A673 (cell line): ENCODE measurements around the gene NDRG3. TPM values are rescaled to one million over a fixed set of nuclear protein-coding genes. Genes with fewer than 3 reads are reported as not detected.
"Not testable (repeated sequence)": the region's sequence is repeated elsewhere in the genome, so short reads cannot be mapped to it uniquely, and the experiment has no call there.

Source experiments
- BruUV-seq: library from RNA; stranded (reverse); fragments of 400-500 nt; replicated peaks from 2 replicates; lab custom pipeline; 2021; lab: Mats Ljungman, UMichigan
- CTCF ChIA-PET: fragments of 300-600 bp; sonication (Branson Sonifier 250); formaldehyde crosslinking; loops from one replicate; lab custom pipeline; 2022; ENCODE audit warnings: antibody characterized with exemption; lab: Charles Lee
- POLR2A ChIA-PET: fragments of 300-600 bp; sonication (Branson Sonifier 250); formaldehyde crosslinking; loops from one replicate; lab custom pipeline; 2022; ENCODE audit warnings: antibody characterized with exemption; ENCODE audit not compliant: low non-redundant PET; lab: Charles Lee
- DNase-seq: peaks from one replicate; pipeline ENCODE4 v3.0.0-alpha.2; 2015; ENCODE audit warnings: low spot score
- H3K27ac ChIP-seq: fragments of 200-600 bp; sonication (generic); 2 replicates; pipeline ENCODE4 v1.5.1; 2016; ENCODE audit warnings: mixed run types, low read depth, mild to moderate bottlenecking, mixed read lengths, antibody characterized with exemption, low read length; ENCODE audit not compliant: poor library complexity, severe bottlenecking
- H3K27me3 ChIP-seq: fragments of 200-600 bp; sonication (generic); replicated peaks from 2 replicates; pipeline ENCODE4 v1.6.1; 2017; ENCODE audit warnings: mixed run types, low read depth, mild to moderate bottlenecking, mixed read lengths, antibody characterized with exemption, low read length; ENCODE audit not compliant: insufficient read depth, poor library complexity
- H3K36me3 ChIP-seq: fragments of 200-600 bp; sonication (generic); 2 replicates; pipeline ENCODE4 v1.6.1; 2016; ENCODE audit warnings: mixed run types, mild to moderate bottlenecking, mixed read lengths, antibody characterized with exemption, low read length; ENCODE audit not compliant: insufficient read depth, poor library complexity, severe bottlenecking
- H3K4me1 ChIP-seq: fragments of 200-600 bp; sonication (generic); 2 replicates; pipeline ENCODE4 v1.6.1; 2017; ENCODE audit warnings: mixed run types, mild to moderate bottlenecking, mixed read lengths, antibody characterized with exemption, low read length; ENCODE audit not compliant: insufficient read depth, poor library complexity, severe bottlenecking
- H3K4me3 ChIP-seq: fragments of 200-600 bp; sonication (generic); 2 replicates; pipeline ENCODE4 v1.5.1; 2016; ENCODE audit warnings: low read depth, mixed run types, mild to moderate bottlenecking, mixed read lengths, low read length; ENCODE audit not compliant: poor library complexity, severe bottlenecking
- H3K9me3 ChIP-seq: fragments of 200-600 bp; sonication (generic); 2 replicates; pipeline ENCODE4 v1.6.1; 2016; ENCODE audit warnings: mixed run types, low read depth, mild to moderate bottlenecking, mixed read lengths, antibody characterized with exemption, low read length; ENCODE audit not compliant: poor library complexity, severe bottlenecking
- CTCF ChIP-seq: fragments of 300-800, 200-600 bp; sonication (generic); conservative IDR thresholded peaks from 2 replicates; pipeline ENCODE4 v1.5.1; 2017; ENCODE audit warnings: low read depth, mild to moderate bottlenecking, antibody characterized with exemption, low read length, moderate library complexity, mixed read lengths
- EZH2 ChIP-seq: fragments of 200-600 bp; sonication (generic); IDR thresholded peaks from 2 replicates; pipeline ENCODE4 v1.6.1; 2017; ENCODE audit warnings: borderline replicate concordance, low read depth, mild to moderate bottlenecking, mixed read lengths, antibody characterized with exemption, low read length; ENCODE audit not compliant: poor library complexity, severe bottlenecking
- intact Hi-C: fragments of 100-400 bp; cut with micrococcal nuclease; formaldehyde crosslinking; loops from one replicate; pipeline ENCODE4 v1.10.0; 2022; ENCODE audit not compliant: unreplicated experiment
- total RNA-seq: library from RNA; stranded (reverse); gene quantifications from 2 replicates; pipeline ENCODE4 v1.2.3, GENCODE V29; 2021

Gene NDRG3
- total RNA-seq, 1 experiment from 2014 or later, result 17.6 TPM

- H3K27me3 ChIP-seq, result no peaks in the 10 kb centered on the region
- no peak for TF ChIP-seq EZH2
- TF ChIP-seq CTCF, result no peak
- H3K36me3 ChIP-seq, result no peaks in the 10 kb centered on the region
- intact Hi-C loops, result no loop called here
- H3K4me1 ChIP-seq, result no peaks in the 10 kb centered on the region
- BruUV-seq, result no TSS peak
- no peak for DNase-seq
- H3K27ac ChIP-seq, result no peak overlapping the region
- H3K9me3 ChIP-seq, result no peaks in the 10 kb centered on the region
- no peak overlapping the region for H3K4me3 ChIP-seq
- POLR2A ChIA-PET, result no interaction called here
- CTCF ChIA-PET, result no interaction called here
Measured at GRCh38 chr20:36700438-36700837, 45.5 kb downstream of the NDRG3 start.

- H3K27me3 ChIP-seq, H3K4me1 ChIP-seq, H3K4me3 ChIP-seq, H3K9me3 ChIP-seq, CTCF ChIA-PET, intact Hi-C loops, POLR2A ChIA-PET, BruUV-seq, H3K36me3 ChIP-seq, H3K27ac ChIP-seq, DNase-seq: not testable (repeated sequence)
Measured at GRCh38 chr20:36695467-36695866, 50.4 kb downstream of the NDRG3 start.

GRCh38 chr20:36688630-36689029, 57.3 kb downstream of the NDRG3 start:
- DNase-seq, result no peak
- H3K36me3 ChIP-seq, result no peaks in the 10 kb centered on the region
- POLR2A ChIA-PET, result no interaction called here
- no peak overlapping the region for H3K27ac ChIP-seq
- H3K4me3 ChIP-seq, result no peak overlapping the region
- CTCF ChIA-PET, result no interaction called here
- no peaks in the 10 kb centered on the region for H3K27me3 ChIP-seq
- no TSS peak for BruUV-seq
- H3K9me3 ChIP-seq, result no peaks in the 10 kb centered on the region
- no peaks in the 10 kb centered on the region for H3K4me1 ChIP-seq
- intact Hi-C loops, result no loop called here
- TF ChIP-seq CTCF (no peak), EZH2 (no peak)

GRCh38 chr20:36687850-36688249, 58.0 kb downstream of the NDRG3 start:
- POLR2A ChIA-PET, result no interaction called here
- Histone ChIP-seq H3K4me3 (no peak overlapping the region), H3K36me3 (no peaks in the 10 kb centered on the region), H3K27me3 (no peaks in the 10 kb centered on the region), H3K4me1 (no peaks in the 10 kb centered on the region), H3K9me3 (no peaks in the 10 kb centered on the region), H3K27ac (no peak overlapping the region)
- BruUV-seq, result no TSS peak
- no peak for DNase-seq
- CTCF ChIA-PET, result no interaction called here
- intact Hi-C loops, result no loop called here
- TF ChIP-seq EZH2, result no peak
- TF ChIP-seq CTCF, result no peak
